ENCODE results near the gene TMEM108. TPM values are rescaled to one million over a fixed set of nuclear protein-coding genes. Genes with fewer than 3 reads are reported as not detected.

TMEM108 gene
- total and polyA plus RNA-seq, 2 of the 4 experiments (the other 2 are of a cell fraction), result 0.18 to 2.2 TPM

- dilution Hi-C loops (cut with HindIII; ENCODE audit: low sequenced_read_pairs, unreplicated experiment) (no loop called here), intact Hi-C loops (cut with micrococcal nuclease) (no loop called here), in situ Hi-C loops (cut with MboI; ENCODE audit: low sequenced_read_pairs) (loop anchor here (25.0 kb wide), 1 partner anchor 859 kb away; no protein-coding TSS in a partner anchor)
- Histone ChIP-seq H3K4ac (ENCODE audit: low read depth, low read length) (peak overlapping the region; percentile 91), H3K36me3 (ENCODE audit: control insufficient read depth, insufficient read depth, low read length) (no peaks in the 10 kb centered on the region), H3K18ac (ENCODE audit: low read depth, low read length) (peak overlapping the region; percentile 70; the same call in 1 of the 2 replicates), H4K91ac (ENCODE audit: insufficient read depth, low read depth, low read length) (peak overlapping the region; percentile 89), H3K27me3 (ENCODE audit: control insufficient read depth, insufficient read depth, low read length) (no peaks in the 10 kb centered on the region), H3K23ac (ENCODE audit: low read depth, low read length) (peak overlapping the region; percentile 66), H4K8ac (ENCODE audit: low read depth in 2 of 2, low read length in 2 of 2) (peak overlapping the region; percentile 39 to 79; a peak in 3 of 4 replicates), H2BK5ac (ENCODE audit: low read depth, low read length, poor library complexity, severe bottlenecking) (peak overlapping the region; percentile 74), H3K56ac (ENCODE audit: extremely low read depth, insufficient read depth, low read length) (peak overlapping the region; percentile 53; the same call in 1 of the 2 replicates), H4K5ac (ENCODE audit: low read depth, low read length) (no peak overlapping the region; the same call in 1 of the 2 replicates), H3K9ac (ENCODE audit: low read depth, low read length) (no peak overlapping the region), H2AK5ac (ENCODE audit: low read depth, low read length) (peak overlapping the region; percentile 76), H2BK20ac (ENCODE audit: low read depth, low read length) (peak overlapping the region; percentile 94), H3K4me1 (ENCODE audit: control insufficient read depth, insufficient read depth, low read length) (peaks cover 17% of the 10 kb centered on the region), H3K4me2 (ENCODE audit: low read depth, low read length) (peak overlapping the region; percentile 66), H2AK9ac (replicated peaks; ENCODE audit: low read depth, low read length, poor library complexity) (peak overlapping the region; percentile 15), H3K79me1 (ENCODE audit: low read depth in 1 of 2, low read length in 2 of 2) (no peaks in the 10 kb centered on the region), H2BK15ac (ENCODE audit: low read depth, low read length) (peak overlapping the region; percentile 79; the same call in 1 of the 3 replicates), H3K4me3 (ENCODE audit: insufficient read depth, low read depth, low read length) (no peak overlapping the region), H3K9me1 (ENCODE audit: insufficient read depth, low read length) (no peaks in the 10 kb centered on the region), H3K14ac (replicated peaks; ENCODE audit: low read depth, low read length) (peak overlapping the region; percentile 60; the same call in 1 of the 2 replicates), H2BK120ac (ENCODE audit: low read depth, low read length) (peak overlapping the region; percentile 91), H4K20me1 (ENCODE audit: insufficient read depth, low read length) (no peaks in the 10 kb centered on the region), H3K27ac (ENCODE audit: insufficient read depth, low read length) (peak overlapping the region; percentile 10; the same call in 1 of the 2 replicates), H2AFZ (replicated peaks; ENCODE audit: low read length, poor library complexity) (peak overlapping the region; percentile 74), H3K9me3 (ENCODE audit: control insufficient read depth, insufficient read depth, low read length) (no peaks in the 10 kb centered on the region)
- ATAC-seq (ENCODE audit: low read depth) (peak; percentile 51), DNase-seq (no peak)
- ChIA-PET POLR2A (ENCODE audit: unreplicated experiment) (no interaction called here), CTCF (no interaction called here)
- no TSS peak for BruUV-seq (replicated peaks)
- 60% methylated on average over 1 of the region's 6 CpGs; no CpG with 5 or more reads in 1 of the 2 experiments for WGBS, 2 experiments (ENCODE audit: extremely low coverage in 2 of 2, insufficient read length in 1 of 2)
- TF ChIP-seq ELK1 (IDR thresholded peaks at IDR 0.05; ENCODE audit: borderline replicate concordance, low read depth, low read length) (no peak), CEBPB (IDR thresholded peaks at IDR 0.05; ENCODE audit: low read depth, low read length) (no peak), USF2 (IDR thresholded peaks at IDR 0.05; ENCODE audit: low read depth, low read length) (no peak), SMC3 (IDR thresholded peaks at IDR 0.05; ENCODE audit: low read depth, low read length) (no peak), NFE2L2 (IDR thresholded peaks at IDR 0.05; ENCODE audit: low read depth, low read length) (no peak), MXI1 (IDR thresholded peaks at IDR 0.05; ENCODE audit: borderline replicate concordance, low read depth, low read length) (no peak), CHD1 (IDR thresholded peaks at IDR 0.05; ENCODE audit: low read depth, low read length) (no peak), MAFK (IDR thresholded peaks at IDR 0.05; ENCODE audit: low read depth, low read length) (no peak), RAD21 (IDR thresholded peaks at IDR 0.05; ENCODE audit: low read length) (no peak), MAZ (IDR thresholded peaks at IDR 0.05; ENCODE audit: borderline replicate concordance, low read depth, low read length) (no peak), CTCF (conservative IDR thresholded peaks at IDR 0.05; ENCODE audit: low read depth, low read length) (no peak), POLR2A (IDR thresholded peaks at IDR 0.05; ENCODE audit: low read depth, low read length) (no peak), FOS (IDR thresholded peaks at IDR 0.05; ENCODE audit: low read depth, low read length) (no peak)
These were observed 258.0 kb downstream of the TMEM108 start for GRCh38 chr3:133295944-133296917.
